HG02642 (cell line): Measurements from ENCODE around the gene RIC1.
"Not testable (repeated sequence)": the region's sequence is repeated elsewhere in the genome, so short reads cannot be mapped to it uniquely, and the experiment has no call there.

Experiments
- ATAC-seq: cut with Tn5 transposase; IDR thresholded peaks from one replicate; pipeline ENCODE4 v1.9.1; 2021; ENCODE audit warnings: mild to moderate bottlenecking; ENCODE audit not compliant: unreplicated experiment, poor library complexity

Gene RIC1

GRCh38 chr9:5617749-5618148, 11.2 kb upstream of the RIC1 start:
- ATAC-seq = peak; percentile 96

- ATAC-seq = no peak
Observed at GRCh38 chr9:5620494-5620893, 8.4 kb upstream of the RIC1 start.

GRCh38 chr9:5621327-5621726, 7.6 kb upstream of the RIC1 start:
- ATAC-seq = no peak

GRCh38 chr9:5622016-5622415, 6.9 kb upstream of the RIC1 start:
- ATAC-seq = no peak

- ATAC-seq = no peak
Observed at GRCh38 chr9:5624655-5625054, 4.3 kb upstream of the RIC1 start.

GRCh38 chr9:5626727-5627634, 1.9 kb upstream of the RIC1 start:
- ATAC-seq = peak; percentile 35

- not testable (repeated sequence) for ATAC-seq
Observed at GRCh38 chr9:5627686-5628085, 1.2 kb upstream of the RIC1 start.

- no peak for ATAC-seq
Observed at GRCh38 chr9:5628183-5628529, 751 bp upstream of the RIC1 start.

GRCh38 chr9:5629312-5630080, 589 bp downstream of the RIC1 start:
- peak; percentile 19 for ATAC-seq

GRCh38 chr9:5630081-5630507, 1.2 kb downstream of the RIC1 start:
- no peak for ATAC-seq

- ATAC-seq = no peak
Observed at GRCh38 chr9:5631026-5631425, 2.1 kb downstream of the RIC1 start.

- ATAC-seq = no peak
Observed at GRCh38 chr9:5632540-5632939, 3.6 kb downstream of the RIC1 start.

GRCh38 chr9:5633243-5633642, 4.3 kb downstream of the RIC1 start:
- ATAC-seq = no peak

- ATAC-seq = no peak
Observed at GRCh38 chr9:5635390-5635789, 6.5 kb downstream of the RIC1 start.

- no peak for ATAC-seq
Observed at GRCh38 chr9:5639816-5640215, 10.9 kb downstream of the RIC1 start.

- ATAC-seq = no peak
Observed at GRCh38 chr9:5642170-5642569, 13.3 kb downstream of the RIC1 start.

- ATAC-seq = no peak
Observed at GRCh38 chr9:5643005-5643624, 14.2 kb downstream of the RIC1 start.

GRCh38 chr9:5644501-5644900, 15.6 kb downstream of the RIC1 start:
- no peak for ATAC-seq

- ATAC-seq = no peak
Observed at GRCh38 chr9:5646116-5646515, 17.2 kb downstream of the RIC1 start.

- ATAC-seq = no peak
Observed at GRCh38 chr9:5650356-5651105, 21.6 kb downstream of the RIC1 start.
